ENCODE measurements around the gene SEC61B.

DNA sequence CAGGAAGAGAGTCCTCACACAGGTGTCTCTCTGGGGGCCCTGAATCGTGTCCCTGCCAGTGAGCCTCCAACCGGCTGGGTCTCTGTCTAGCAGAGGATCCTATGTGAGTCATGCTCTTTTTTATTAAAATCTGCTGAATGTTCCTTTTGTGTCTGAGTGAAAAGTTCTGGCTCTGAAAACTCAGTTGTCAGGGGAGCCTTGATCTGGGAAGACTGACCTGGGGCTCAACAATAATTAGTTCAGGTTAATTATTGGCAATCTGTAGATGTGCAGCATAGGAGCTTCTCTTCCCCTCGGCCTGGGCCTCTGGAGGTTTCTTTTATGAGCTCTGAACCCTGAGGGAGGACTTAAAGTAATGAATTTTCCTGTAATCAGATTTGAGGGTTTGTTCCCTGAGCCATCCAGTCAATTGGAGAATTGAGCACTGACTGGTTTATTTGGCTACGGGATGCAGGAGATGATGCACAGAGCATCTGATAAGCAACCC lies 45.5 kb upstream of the SEC61B start:
- TF ChIP-seq CTCF (IDR thresholded peaks at IDR 0.05) (no peak), EP300 (IDR thresholded peaks at IDR 0.05) (no peak), POLR2A (IDR thresholded peaks at IDR 0.05) (no peak)
